Measurements from ENCODE around the gene CALHM3.

Gene CALHM3

DNA sequence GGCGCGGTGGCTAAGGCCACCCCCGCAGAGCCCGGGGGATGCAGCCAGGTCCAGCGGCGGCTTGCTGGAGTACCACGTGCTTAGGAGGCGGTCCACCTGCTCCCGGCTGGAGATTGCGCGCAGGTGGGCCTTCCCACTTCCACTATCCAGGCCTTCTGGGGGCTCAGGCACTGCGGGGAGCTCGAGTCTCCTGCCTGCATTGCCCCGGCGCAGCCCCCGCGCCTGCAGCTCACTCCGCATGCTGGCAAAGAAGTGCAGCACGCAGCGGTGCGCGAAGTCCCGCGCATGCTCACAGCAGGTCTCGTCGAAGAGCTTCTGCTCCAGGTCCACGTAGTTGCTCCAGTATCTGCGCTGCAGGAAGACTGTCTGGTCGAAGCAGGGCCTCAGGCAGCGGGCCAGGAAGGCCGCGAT, 5.8 kb downstream of the CALHM3 start:
- Histone ChIP-seq H3K4me3 (ENCODE audit: low read length) (no peak overlapping the region), H3K4me1 (ENCODE audit: control insufficient read depth, insufficient read depth, low read length) (peaks cover 6% of the 10 kb centered on the region), H3K36me3 (ENCODE audit: control insufficient read depth, insufficient read depth, low read length) (no peaks in the 10 kb centered on the region), H3K27ac (ENCODE audit: low read length) (no peak overlapping the region), H3K9me3 (ENCODE audit: control insufficient read depth, insufficient read depth, low read length) (no peaks in the 10 kb centered on the region), H3K27me3 (ENCODE audit: control insufficient read depth, insufficient read depth, low read length) (no peaks in the 10 kb centered on the region)
- no peak for DNase-seq (ENCODE audit: low read depth, low spot score)
- WGBS (ENCODE audit: insufficient coverage, insufficient read length), result no CpG with 5 or more reads among the region's 32 CpGs

DNA sequence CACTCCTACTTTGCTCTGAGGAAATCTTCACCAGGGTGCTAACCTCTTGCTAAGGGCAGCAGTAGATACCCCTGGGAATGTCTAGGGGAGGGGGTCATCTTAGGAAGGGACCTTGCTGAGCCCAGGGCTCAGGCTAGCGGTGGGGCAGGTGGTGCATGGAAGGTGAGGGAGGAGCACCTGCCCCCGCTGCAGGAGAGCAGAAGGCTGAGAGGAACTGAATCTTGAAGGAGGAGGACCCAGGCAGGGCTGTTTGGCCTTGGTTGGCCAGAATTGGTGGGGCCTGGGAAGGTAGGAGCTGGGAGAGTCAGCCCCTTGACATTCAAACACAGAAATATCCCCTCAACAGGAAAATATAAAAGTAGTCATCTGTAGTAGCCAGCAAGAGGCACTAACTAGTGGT, 7.0 kb downstream of the CALHM3 start:
- no peak for DNase-seq (ENCODE audit: low read depth, low spot score)
- Histone ChIP-seq H3K27me3 (ENCODE audit: control insufficient read depth, insufficient read depth, low read length) (no peaks in the 10 kb centered on the region), H3K4me1 (ENCODE audit: control insufficient read depth, insufficient read depth, low read length) (peaks cover 6% of the 10 kb centered on the region), H3K9me3 (ENCODE audit: control insufficient read depth, insufficient read depth, low read length) (no peaks in the 10 kb centered on the region), H3K27ac (ENCODE audit: low read length) (no peak overlapping the region), H3K36me3 (ENCODE audit: control insufficient read depth, insufficient read depth, low read length) (no peaks in the 10 kb centered on the region), H3K4me3 (ENCODE audit: low read length) (no peak overlapping the region)
- no CpG with 5 or more reads among the region's 2 CpGs for WGBS (ENCODE audit: insufficient coverage, insufficient read length)

DNA sequence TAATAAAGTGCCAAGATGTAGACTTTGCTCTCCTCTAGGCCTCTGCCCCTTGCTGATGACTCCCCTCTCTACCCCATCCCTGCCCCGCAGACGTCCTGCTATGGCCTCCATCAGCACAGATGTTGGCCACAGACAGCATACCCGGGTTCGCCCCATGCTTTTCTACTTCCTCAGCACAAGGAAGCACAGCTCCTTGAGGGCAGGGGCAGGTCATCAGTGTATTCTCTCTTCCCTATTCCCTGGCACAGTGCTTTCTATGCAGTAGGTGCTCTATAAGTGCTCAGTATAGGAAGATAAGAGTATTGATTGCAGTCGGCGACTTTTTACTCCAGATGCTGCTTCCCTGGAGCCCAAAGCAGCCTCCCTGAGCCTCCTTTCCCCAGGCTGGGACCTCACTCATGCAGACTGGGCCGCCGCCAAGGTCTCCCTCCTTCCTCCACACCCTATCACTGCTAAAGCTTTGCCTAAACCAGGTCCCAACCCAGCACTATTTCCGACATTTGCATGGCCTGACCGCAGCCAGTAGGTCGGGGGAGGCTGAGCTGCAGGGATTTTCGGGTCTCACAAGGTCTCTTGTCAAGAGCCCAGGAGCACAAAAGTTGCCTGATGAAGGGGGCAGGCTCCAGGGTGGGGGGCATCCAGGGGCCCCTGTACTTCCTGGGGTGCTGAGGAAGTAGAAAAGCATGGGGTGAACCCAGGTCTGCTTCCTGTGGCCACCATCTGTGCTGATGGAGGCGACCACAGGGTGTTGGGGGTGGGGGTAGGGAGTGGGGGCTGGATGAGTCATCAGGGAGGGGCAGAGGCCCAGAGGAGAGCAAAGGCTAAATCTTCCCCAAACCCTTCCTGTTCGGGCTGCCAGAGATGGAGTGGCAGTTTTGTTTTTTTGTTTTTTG, 8.0 kb downstream of the CALHM3 start:
- Histone ChIP-seq H3K36me3 (ENCODE audit: control insufficient read depth, insufficient read depth, low read length) (no peaks in the 10 kb centered on the region), H3K27me3 (ENCODE audit: control insufficient read depth, insufficient read depth, low read length) (no peaks in the 10 kb centered on the region), H3K27ac (ENCODE audit: low read length) (no peak overlapping the region), H3K4me3 (ENCODE audit: low read length) (no peak overlapping the region), H3K4me1 (ENCODE audit: control insufficient read depth, insufficient read depth, low read length) (peaks cover 4% of the 10 kb centered on the region; the same call in 1 of the 2 replicates), H3K9me3 (ENCODE audit: control insufficient read depth, insufficient read depth, low read length) (no peaks in the 10 kb centered on the region)
- WGBS (ENCODE audit: insufficient coverage, insufficient read length), result no CpG with 5 or more reads among the region's 14 CpGs
- DNase-seq (ENCODE audit: low read depth, low spot score), result no peak

DNA sequence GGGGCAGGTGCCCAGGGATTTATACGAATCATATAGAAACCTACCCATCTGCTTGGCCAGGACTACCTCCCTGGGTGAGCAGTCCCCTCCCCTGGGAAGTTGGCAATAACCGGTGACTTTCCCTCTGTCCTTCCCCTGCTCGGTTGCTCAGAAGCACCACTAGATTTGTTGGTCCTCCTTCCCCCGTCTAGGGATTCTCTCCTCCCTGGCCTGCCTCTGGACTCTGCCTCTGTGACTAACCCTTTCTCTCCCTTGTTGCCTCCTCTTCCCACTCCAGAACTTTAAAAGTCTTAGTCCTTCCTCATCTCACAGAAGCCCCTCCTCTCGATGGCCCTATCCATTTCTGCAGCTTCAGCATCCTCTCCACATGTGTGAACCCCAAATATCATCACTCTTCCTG, 9.8 kb downstream of the CALHM3 start:
- DNase-seq (ENCODE audit: low read depth, low spot score), result no peak
- H3K27ac ChIP-seq (ENCODE audit: low read length), result no peak overlapping the region
- no peaks in the 10 kb centered on the region for H3K9me3 ChIP-seq (ENCODE audit: control insufficient read depth, insufficient read depth, low read length)
- peaks cover 4% of the 10 kb centered on the region; the same call in 1 of the 2 replicates for H3K4me1 ChIP-seq (ENCODE audit: control insufficient read depth, insufficient read depth, low read length)
- H3K4me3 ChIP-seq (ENCODE audit: low read length), result no peak overlapping the region
- H3K27me3 ChIP-seq (ENCODE audit: control insufficient read depth, insufficient read depth, low read length), result no peaks in the 10 kb centered on the region
- no peaks in the 10 kb centered on the region for H3K36me3 ChIP-seq (ENCODE audit: control insufficient read depth, insufficient read depth, low read length)
- WGBS (ENCODE audit: insufficient coverage, insufficient read length), result no CpG with 5 or more reads among the region's 5 CpGs

DNA sequence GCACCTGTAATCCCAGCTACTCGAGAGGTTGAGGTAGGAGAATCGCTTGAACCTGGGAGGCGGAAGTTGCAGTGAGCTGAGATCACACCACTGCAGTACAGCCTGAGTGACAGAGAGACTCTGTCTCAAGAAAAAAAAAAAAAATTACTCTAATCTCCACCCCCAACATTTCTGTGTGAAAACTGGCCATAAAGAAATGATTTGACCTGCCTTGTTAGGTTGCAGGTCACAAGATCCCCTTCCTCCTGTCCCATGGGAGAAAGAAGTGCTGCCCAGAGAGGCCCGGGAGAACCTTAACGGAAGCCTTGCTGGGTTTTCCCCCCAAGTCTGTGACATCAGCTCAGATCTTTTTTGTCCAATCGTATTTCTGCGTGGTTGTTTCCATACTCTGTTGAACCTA, 11.6 kb downstream of the CALHM3 start:
- no CpG with 5 or more reads among the region's 7 CpGs for WGBS (ENCODE audit: insufficient coverage, insufficient read length)
- no peaks in the 10 kb centered on the region for H3K36me3 ChIP-seq (ENCODE audit: control insufficient read depth, insufficient read depth, low read length)
- DNase-seq (ENCODE audit: low read depth, low spot score), result no peak
- no peak overlapping the region for H3K4me3 ChIP-seq (ENCODE audit: low read length)
- no peaks in the 10 kb centered on the region for H3K27me3 ChIP-seq (ENCODE audit: control insufficient read depth, insufficient read depth, low read length)
- peaks cover 4% of the 10 kb centered on the region; the same call in 1 of the 2 replicates for H3K4me1 ChIP-seq (ENCODE audit: control insufficient read depth, insufficient read depth, low read length)
- no peaks in the 10 kb centered on the region for H3K9me3 ChIP-seq (ENCODE audit: control insufficient read depth, insufficient read depth, low read length)
- H3K27ac ChIP-seq (ENCODE audit: low read length), result no peak overlapping the region

DNA sequence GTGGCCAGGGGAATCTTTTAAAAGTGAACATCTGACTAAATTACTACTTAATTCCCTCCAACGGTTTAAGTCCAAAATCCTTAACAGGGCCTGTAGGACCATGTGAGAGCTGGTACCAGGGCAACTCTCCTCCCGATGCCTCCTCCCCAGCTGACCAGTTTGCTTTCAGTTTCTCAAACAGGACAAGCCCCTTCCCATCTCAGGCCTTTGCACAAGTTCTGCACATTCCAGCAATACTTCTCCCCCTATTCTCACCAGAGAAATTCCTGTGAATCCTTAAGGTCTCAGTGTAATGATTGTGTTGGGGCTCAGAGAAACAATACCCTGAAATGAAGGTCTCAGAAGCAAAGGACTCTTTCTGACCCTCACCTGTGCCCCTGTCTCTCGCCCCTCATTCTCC, 12.3 kb downstream of the CALHM3 start:
- H3K27ac ChIP-seq (ENCODE audit: low read length), result no peak overlapping the region
- no CpG with 5 or more reads among the region's 3 CpGs for WGBS (ENCODE audit: insufficient coverage, insufficient read length)
- no peaks in the 10 kb centered on the region for H3K36me3 ChIP-seq (ENCODE audit: control insufficient read depth, insufficient read depth, low read length)
- DNase-seq (ENCODE audit: low read depth, low spot score), result no peak
- no peak overlapping the region for H3K4me3 ChIP-seq (ENCODE audit: low read length)
- 0 out of 2 replicates have a peak, but pooled peaks cover 2% of the 10 kb centered on the region for H3K4me1 ChIP-seq (ENCODE audit: control insufficient read depth, insufficient read depth, low read length)
- no peaks in the 10 kb centered on the region for H3K9me3 ChIP-seq (ENCODE audit: control insufficient read depth, insufficient read depth, low read length)
- no peaks in the 10 kb centered on the region for H3K27me3 ChIP-seq (ENCODE audit: control insufficient read depth, insufficient read depth, low read length)

DNA sequence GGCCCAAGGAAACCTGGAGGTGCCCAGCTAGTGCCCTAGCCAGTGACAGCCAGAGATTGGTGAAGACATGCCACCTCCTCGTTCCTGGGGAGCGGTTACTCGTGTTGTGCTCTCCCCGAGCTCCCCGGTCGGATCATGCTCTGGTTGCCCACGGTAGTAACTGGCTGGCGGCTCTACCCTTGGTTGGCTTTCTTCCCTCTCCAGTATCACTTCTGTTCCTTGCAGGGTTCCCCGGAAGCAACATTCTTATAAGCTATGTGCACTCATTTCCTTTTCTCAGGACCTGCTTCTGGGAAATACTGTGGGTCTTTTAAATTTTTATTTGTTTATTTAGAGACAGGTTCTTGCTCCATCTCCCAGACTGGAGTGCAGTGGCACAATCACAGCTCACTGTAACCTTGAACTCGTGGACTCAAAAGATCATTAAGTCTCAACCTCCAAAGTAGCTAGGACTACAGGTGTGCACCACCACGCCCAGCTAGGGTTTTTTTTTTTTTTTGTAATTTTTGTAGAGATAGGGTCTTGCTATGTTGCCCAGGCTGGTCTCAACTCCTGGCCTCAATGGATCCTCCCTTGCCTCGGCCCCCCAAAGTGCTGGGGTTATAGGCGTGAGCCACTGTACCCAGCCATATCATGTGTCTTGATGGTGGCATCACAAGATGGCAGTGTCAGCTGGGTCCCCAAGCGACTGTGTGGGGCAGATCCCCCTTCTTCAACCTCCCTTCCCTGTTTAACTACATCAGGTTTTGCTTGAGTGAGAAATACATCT, 13.4 kb downstream of the CALHM3 start:
- DNase-seq (ENCODE audit: low read depth, low spot score), result no peak
- Histone ChIP-seq H3K9me3 (ENCODE audit: control insufficient read depth, insufficient read depth, low read length) (no peaks in the 10 kb centered on the region), H3K4me3 (ENCODE audit: low read length) (no peak overlapping the region), H3K4me1 (ENCODE audit: control insufficient read depth, insufficient read depth, low read length) (no peaks in the 10 kb centered on the region), H3K36me3 (ENCODE audit: control insufficient read depth, insufficient read depth, low read length) (no peaks in the 10 kb centered on the region), H3K27ac (ENCODE audit: low read length) (no peak overlapping the region), H3K27me3 (ENCODE audit: control insufficient read depth, insufficient read depth, low read length) (no peaks in the 10 kb centered on the region)
- WGBS (ENCODE audit: insufficient coverage, insufficient read length), result no CpG with 5 or more reads among the region's 14 CpGs

DNA sequence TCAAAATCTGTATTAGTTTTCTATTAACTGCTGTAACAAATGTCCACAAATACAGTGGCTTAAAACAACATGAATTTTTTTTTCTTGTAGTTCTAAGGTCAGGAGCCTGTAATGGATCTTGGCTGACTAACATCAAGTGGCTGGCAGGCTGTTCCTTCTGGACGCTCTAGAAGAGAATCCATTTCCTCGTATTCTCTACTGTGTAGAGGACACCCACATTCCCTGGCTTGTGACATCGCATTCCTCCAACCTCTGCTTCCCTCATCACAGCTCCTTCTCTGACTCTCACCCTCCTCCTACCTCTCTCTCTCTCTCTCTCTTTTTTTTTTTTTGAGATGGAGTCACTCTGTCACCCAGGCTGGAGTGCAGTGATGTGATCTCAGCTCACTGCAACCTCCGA, 15.5 kb downstream of the CALHM3 start:
- Histone ChIP-seq H3K9me3 (ENCODE audit: control insufficient read depth, insufficient read depth, low read length) (no peaks in the 10 kb centered on the region), H3K27me3 (ENCODE audit: control insufficient read depth, insufficient read depth, low read length) (no peaks in the 10 kb centered on the region), H3K4me3 (ENCODE audit: low read length) (no peak overlapping the region), H3K27ac (ENCODE audit: low read length) (no peak overlapping the region), H3K4me1 (ENCODE audit: control insufficient read depth, insufficient read depth, low read length) (0 out of 2 replicates have a peak, but pooled peaks cover 2% of the 10 kb centered on the region), H3K36me3 (ENCODE audit: control insufficient read depth, insufficient read depth, low read length) (no peaks in the 10 kb centered on the region)
- WGBS (ENCODE audit: insufficient coverage, insufficient read length), result no CpG with 5 or more reads among the region's 4 CpGs
- DNase-seq (ENCODE audit: low read depth, low spot score), result no peak

DNA sequence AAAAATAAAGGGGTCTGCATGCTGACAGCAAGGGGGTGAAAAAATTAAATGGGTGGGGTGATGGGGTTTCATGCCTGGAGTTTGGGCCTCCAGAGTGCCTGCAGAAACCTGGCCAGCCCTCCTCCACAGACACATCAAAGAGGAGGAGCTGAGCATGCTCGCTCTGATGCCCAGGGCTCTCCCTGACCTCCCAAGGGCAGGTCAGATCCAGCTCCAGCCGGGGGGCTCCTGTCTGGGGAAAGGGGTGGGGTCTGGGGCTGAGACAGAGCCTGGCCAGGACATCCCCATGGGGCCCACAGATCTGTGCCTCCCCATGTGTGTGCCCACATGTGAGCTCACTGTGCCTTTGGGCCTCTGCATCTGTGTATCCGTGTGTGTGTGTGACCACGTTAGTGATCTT, 19.4 kb downstream of the CALHM3 start:
- Histone ChIP-seq H3K36me3 (ENCODE audit: control insufficient read depth, insufficient read depth, low read length) (no peaks in the 10 kb centered on the region), H3K27ac (ENCODE audit: low read length) (no peak overlapping the region), H3K4me1 (ENCODE audit: control insufficient read depth, insufficient read depth, low read length) (peaks cover 2% of the 10 kb centered on the region; the same call in 1 of the 2 replicates), H3K9me3 (ENCODE audit: control insufficient read depth, insufficient read depth, low read length) (no peaks in the 10 kb centered on the region), H3K27me3 (ENCODE audit: control insufficient read depth, insufficient read depth, low read length) (no peaks in the 10 kb centered on the region), H3K4me3 (ENCODE audit: low read length) (no peak overlapping the region)
- no peak for DNase-seq (ENCODE audit: low read depth, low spot score)
- no CpG with 5 or more reads among the region's 4 CpGs for WGBS (ENCODE audit: insufficient coverage, insufficient read length)

DNA sequence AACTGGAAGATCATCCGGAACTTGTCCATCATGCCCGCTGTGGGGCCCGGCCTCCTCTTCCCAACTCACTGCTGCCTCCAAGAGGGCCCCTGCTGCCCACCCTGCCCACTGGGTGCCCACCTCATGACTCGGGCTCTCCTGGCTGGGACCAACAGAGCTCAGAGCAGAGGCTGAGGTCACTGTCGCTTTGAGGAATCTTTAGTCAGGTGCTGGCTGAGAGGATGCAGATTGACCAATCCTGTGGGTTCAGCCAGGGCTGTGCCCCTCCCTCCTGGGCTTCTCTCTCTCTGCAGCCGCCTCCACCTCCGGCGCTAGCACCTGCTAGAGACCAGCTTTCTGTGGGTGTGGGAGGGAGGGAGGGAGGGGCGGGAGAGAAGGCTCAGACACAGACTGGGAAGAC, 20.3 kb downstream of the CALHM3 start, which contains the start of gene CALHM1:
Gene CALHM1 (minus strand): TSS at position 181 of the 400 bp plus-strand sequence. CDS start 149 bp downstream, at position 32.
- no CpG with 5 or more reads among the region's 9 CpGs for WGBS (ENCODE audit: insufficient coverage, insufficient read length)
- no peaks in the 10 kb centered on the region for H3K27me3 ChIP-seq (ENCODE audit: control insufficient read depth, insufficient read depth, low read length)
- H3K27ac ChIP-seq (ENCODE audit: low read length), result no peak within 1 kb of the TSS
- H3K4me1 ChIP-seq (ENCODE audit: control insufficient read depth, insufficient read depth, low read length), result peaks cover 2% of the 10 kb centered on the region; the same call in 1 of the 2 replicates
- H3K36me3 ChIP-seq (ENCODE audit: control insufficient read depth, insufficient read depth, low read length), result no peaks in the 10 kb centered on the region
- DNase-seq (ENCODE audit: low read depth, low spot score), result no peak
- no peaks in the 10 kb centered on the region for H3K9me3 ChIP-seq (ENCODE audit: control insufficient read depth, insufficient read depth, low read length)
- H3K4me3 ChIP-seq (ENCODE audit: low read length), result no peak within 1 kb of the TSS

Data from iPS DF 6.9 (cell line).